ENCODE results near the gene GALNT1.

The GALNT1 gene

GRCh38 chr18:35662293-35663062, 80.9 kb downstream of the GALNT1 start:
- H3K4me1 ChIP-seq: no peaks in the 10 kb centered on the region
- H2AFZ ChIP-seq: no peak overlapping the region
- TF ChIP-seq, protein P1, sequence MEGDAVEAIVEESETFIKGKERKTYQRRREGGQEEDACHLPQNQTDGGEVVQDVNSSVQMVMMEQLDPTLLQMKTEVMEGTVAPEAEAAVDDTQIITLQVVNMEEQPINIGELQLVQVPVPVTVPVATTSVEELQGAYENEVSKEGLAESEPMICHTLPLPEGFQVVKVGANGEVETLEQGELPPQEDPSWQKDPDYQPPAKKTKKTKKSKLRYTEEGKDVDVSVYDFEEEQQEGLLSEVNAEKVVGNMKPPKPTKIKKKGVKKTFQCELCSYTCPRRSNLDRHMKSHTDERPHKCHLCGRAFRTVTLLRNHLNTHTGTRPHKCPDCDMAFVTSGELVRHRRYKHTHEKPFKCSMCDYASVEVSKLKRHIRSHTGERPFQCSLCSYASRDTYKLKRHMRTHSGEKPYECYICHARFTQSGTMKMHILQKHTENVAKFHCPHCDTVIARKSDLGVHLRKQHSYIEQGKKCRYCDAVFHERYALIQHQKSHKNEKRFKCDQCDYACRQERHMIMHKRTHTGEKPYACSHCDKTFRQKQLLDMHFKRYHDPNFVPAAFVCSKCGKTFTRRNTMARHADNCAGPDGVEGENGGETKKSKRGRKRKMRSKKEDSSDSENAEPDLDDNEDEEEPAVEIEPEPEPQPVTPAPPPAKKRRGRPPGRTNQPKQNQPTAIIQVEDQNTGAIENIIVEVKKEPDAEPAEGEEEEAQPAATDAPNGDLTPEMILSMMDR (IDR thresholded peaks at IDR 0.05): no peak
- H3K4me2 ChIP-seq (ENCODE audit: low read length): no peak overlapping the region
- H3K79me2 ChIP-seq: no peaks in the 10 kb centered on the region
- H3K9ac ChIP-seq: no peak overlapping the region
- no peak overlapping the region for H3K4me3 ChIP-seq (ENCODE audit: low read depth, low read length)
- peaks cover under 1% of the 10 kb centered on the region for H3K36me3 ChIP-seq (ENCODE audit: control insufficient read depth, insufficient read depth, low read length)
- no peaks in the 10 kb centered on the region for H3K27me3 ChIP-seq (ENCODE audit: control insufficient read depth, insufficient read depth, low read length)
- H3K9me3 ChIP-seq (ENCODE audit: control insufficient read depth, low read length): no peaks in the 10 kb centered on the region
- H3K27ac ChIP-seq: no peak overlapping the region

- H3K4me2 ChIP-seq (ENCODE audit: low read length): no peak overlapping the region
- H2AFZ ChIP-seq: no peak overlapping the region
- H3K36me3 ChIP-seq (ENCODE audit: control insufficient read depth, insufficient read depth, low read length): peaks cover 2% of the 10 kb centered on the region
- TF ChIP-seq, protein P1 (IDR thresholded peaks at IDR 0.05): no peak
- no peak overlapping the region for H3K4me3 ChIP-seq (ENCODE audit: low read depth, low read length)
- H3K27me3 ChIP-seq (ENCODE audit: control insufficient read depth, insufficient read depth, low read length): no peaks in the 10 kb centered on the region
- H3K9ac ChIP-seq: no peak overlapping the region
- no peaks in the 10 kb centered on the region for H3K79me2 ChIP-seq
- no peaks in the 10 kb centered on the region for H3K9me3 ChIP-seq (ENCODE audit: control insufficient read depth, low read length)
- H3K4me1 ChIP-seq: no peaks in the 10 kb centered on the region
- no peak overlapping the region for H3K27ac ChIP-seq
Measured at GRCh38 chr18:35671966-35672603, 90.5 kb downstream of the GALNT1 start.

- Histone ChIP-seq H2AFZ (no peak overlapping the region), H3K9ac (no peak overlapping the region), H3K4me3 (ENCODE audit: low read depth, low read length) (no peak overlapping the region), H3K4me1 (no peaks in the 10 kb centered on the region), H3K79me2 (no peaks in the 10 kb centered on the region), H3K4me2 (ENCODE audit: low read length) (no peak overlapping the region), H3K27me3 (ENCODE audit: control insufficient read depth, insufficient read depth, low read length) (no peaks in the 10 kb centered on the region), H3K9me3 (ENCODE audit: control insufficient read depth, low read length) (no peaks in the 10 kb centered on the region), H3K27ac (no peak overlapping the region), H3K36me3 (ENCODE audit: control insufficient read depth, insufficient read depth, low read length) (no peaks in the 10 kb centered on the region)
- TF ChIP-seq, protein P1 (IDR thresholded peaks at IDR 0.05): no peak
Measured at GRCh38 chr18:35672897-35673296, 91.4 kb downstream of the GALNT1 start.

DNA sequence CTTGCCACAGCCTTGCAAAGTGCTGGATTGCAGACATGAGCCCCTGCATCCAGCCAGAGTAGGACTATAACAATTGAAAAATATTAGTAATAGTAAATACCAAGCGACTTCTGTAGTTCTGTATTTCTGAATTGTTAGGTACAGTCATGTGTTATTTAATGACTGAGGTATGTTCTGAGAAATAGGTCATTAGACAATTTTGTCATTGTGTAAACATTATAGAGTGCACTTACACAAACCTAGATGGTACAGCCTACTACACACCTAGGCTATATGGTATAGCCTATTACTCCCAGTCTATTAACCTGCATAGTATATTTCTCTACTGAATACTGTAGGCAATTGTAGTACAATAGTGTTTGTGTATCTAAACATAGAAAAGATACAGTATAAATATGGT, 92.1 kb downstream of the GALNT1 start:
- no peak overlapping the region for H3K9ac ChIP-seq
- no peak overlapping the region for H3K4me3 ChIP-seq (ENCODE audit: low read depth, low read length)

More for the DNA sequence above, 92.1 kb downstream of the GALNT1 start:
- no peak overlapping the region for H3K4me2 ChIP-seq (ENCODE audit: low read length)
- H3K27me3 ChIP-seq (ENCODE audit: control insufficient read depth, insufficient read depth, low read length): no peaks in the 10 kb centered on the region
- no peak overlapping the region for H2AFZ ChIP-seq
- H3K4me1 ChIP-seq: no peaks in the 10 kb centered on the region
- H3K9me3 ChIP-seq (ENCODE audit: control insufficient read depth, low read length): no peaks in the 10 kb centered on the region
- TF ChIP-seq, protein P1 (IDR thresholded peaks at IDR 0.05): no peak
- H3K36me3 ChIP-seq (ENCODE audit: control insufficient read depth, insufficient read depth, low read length): no peaks in the 10 kb centered on the region
- H3K27ac ChIP-seq: no peak overlapping the region
- no peaks in the 10 kb centered on the region for H3K79me2 ChIP-seq

All from parathyroid adenoma (tissue), 2 donors.